Measurements from ENCODE around the gene THPO. TPM values are rescaled to one million over a fixed set of nuclear protein-coding genes. Genes with fewer than 3 reads are reported as not detected.

THPO gene
- total and polyA plus RNA-seq, 2 experiments from 2014 or later, result 0.14 to 1.9 TPM

DNA sequence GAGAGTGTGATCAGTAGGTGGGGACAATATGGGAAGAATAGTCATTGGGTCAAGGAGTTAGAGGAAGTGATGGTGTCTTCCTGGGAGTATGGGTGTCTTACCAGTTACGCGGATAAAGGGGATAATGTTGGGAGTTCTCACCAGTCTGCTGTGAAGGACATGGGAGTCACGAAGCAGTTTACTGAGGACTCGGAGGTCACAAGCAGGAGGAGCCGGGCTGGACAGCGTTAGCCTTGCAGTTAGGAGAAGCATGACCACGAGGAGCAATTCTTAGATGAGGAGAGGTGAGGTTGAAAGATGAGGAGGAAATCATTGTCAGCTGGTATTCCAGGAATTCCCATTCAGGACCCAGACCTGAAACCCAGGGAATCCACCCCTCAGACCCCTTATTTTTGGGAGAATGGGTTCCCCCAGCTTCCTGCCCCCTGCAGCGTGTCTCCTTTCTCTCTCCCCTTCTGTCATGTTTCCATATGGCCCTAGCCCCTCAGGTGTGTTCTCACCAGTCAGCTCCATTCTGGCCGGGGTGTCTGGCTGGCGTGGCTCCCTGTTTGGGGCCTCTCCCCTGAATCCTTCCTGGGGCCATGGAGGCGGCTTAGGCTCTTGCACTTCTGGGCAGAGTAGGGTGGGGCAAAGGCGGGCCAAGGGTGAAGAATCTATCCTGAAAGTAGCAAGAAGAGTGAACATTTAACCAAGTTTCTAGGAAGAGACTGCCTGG is 2.1 kb downstream of the THPO start:
- peak; percentile 7 for TF ChIP-seq REST (IDR thresholded peaks at IDR 0.05; ENCODE audit: unreplicated experiment)
- no peak for TF ChIP-seq JUNB (IDR thresholded peaks at IDR 0.05; ENCODE audit: unreplicated experiment)
- TF ChIP-seq STAT1 (IDR thresholded peaks at IDR 0.05; ENCODE audit: unreplicated experiment), result no peak
- no peak for ATAC-seq
- Histone ChIP-seq H3K27me3 (ENCODE audit: insufficient read depth) (peaks cover 29% of the 10 kb centered on the region), H3K4me2 (0 out of 2 replicates have a peak overlapping the region, but pooled peaks have one; percentile 40), H4K20me1 (replicated peaks; ENCODE audit: insufficient read depth) (peaks cover 4% of the 10 kb centered on the region; the same call in 1 of the 2 replicates), H3K36me3 (ENCODE audit: insufficient read depth) (no peaks in the 10 kb centered on the region), H3F3A (replicated peaks; ENCODE audit: low read depth) (peaks cover 8% of the 10 kb centered on the region; the same call in 1 of the 2 replicates), H3K27ac (ENCODE audit: low read depth) (no peak overlapping the region), H3K4me1 (ENCODE audit: insufficient read depth) (peaks cover 50% of the 10 kb centered on the region), H3K79me2 (replicated peaks; ENCODE audit: insufficient read depth) (no peaks in the 10 kb centered on the region), H2AFZ (no peak overlapping the region), H3K4me3 (no peak overlapping the region), H3K9me2 (ENCODE audit: insufficient read depth) (no peaks in the 10 kb centered on the region)
- no peaks in the 10 kb centered on the region for H3K36me3 Mint-ChIP-seq (ENCODE audit: low read depth)
- H3K27ac Mint-ChIP-seq, result no peak overlapping the region
- no peak overlapping the region for H3K4me3 Mint-ChIP-seq
- peak; percentile 54 for DNase-seq (ENCODE audit: low spot score)
- peaks cover 40% of the 10 kb centered on the region for H3K27me3 Mint-ChIP-seq (ENCODE audit: insufficient read depth, low read depth, poor library complexity)
- peaks cover 58% of the 10 kb centered on the region for H3K4me1 Mint-ChIP-seq
- H3K9me3 Mint-ChIP-seq, result no peaks in the 10 kb centered on the region

GRCh38 chr3:184373422-184373821 is 4.6 kb downstream of the THPO start:
- Histone ChIP-seq H3F3A (replicated peaks; ENCODE audit: low read depth) (peaks cover 11% of the 10 kb centered on the region; the same call in 1 of the 2 replicates), H2AFZ (no peak overlapping the region), H3K27ac (ENCODE audit: low read depth) (no peak overlapping the region), H3K36me3 (ENCODE audit: insufficient read depth) (peaks cover 3% of the 10 kb centered on the region; the same call in 1 of the 2 replicates), H3K79me2 (replicated peaks; ENCODE audit: insufficient read depth) (no peaks in the 10 kb centered on the region), H3K4me3 (no peak overlapping the region), H3K9me2 (ENCODE audit: insufficient read depth) (no peaks in the 10 kb centered on the region), H3K4me1 (ENCODE audit: insufficient read depth) (peaks cover 46% of the 10 kb centered on the region), H4K20me1 (replicated peaks; ENCODE audit: insufficient read depth) (peaks cover 14% of the 10 kb centered on the region; the same call in 1 of the 2 replicates), H3K27me3 (ENCODE audit: insufficient read depth) (peaks cover 13% of the 10 kb centered on the region), H3K4me2 (no peak overlapping the region)
- Mint-ChIP-seq H3K4me1 (peaks cover 59% of the 10 kb centered on the region), H3K36me3 (ENCODE audit: low read depth) (peaks cover 12% of the 10 kb centered on the region; the same call in 2 of the 3 replicates), H3K4me3 (no peak overlapping the region), H3K9me3 (no peaks in the 10 kb centered on the region), H3K27ac (no peak overlapping the region), H3K27me3 (ENCODE audit: insufficient read depth, low read depth, poor library complexity) (peaks cover 26% of the 10 kb centered on the region)
- DNase-seq (ENCODE audit: low spot score) (no peak), ATAC-seq (no peak)
- TF ChIP-seq EZH2phosphoT487 (IDR thresholded peaks at IDR 0.05; ENCODE audit: unreplicated experiment), result no peak
- no peak for TF ChIP-seq EZH2 (IDR thresholded peaks at IDR 0.05; ENCODE audit: low read depth, unreplicated experiment)
- no peak for TF ChIP-seq ZNF114 (CRISPR knock-in tag; IDR thresholded peaks at IDR 0.05)
- TF ChIP-seq JUNB (IDR thresholded peaks at IDR 0.05; ENCODE audit: unreplicated experiment), result no peak
- TF ChIP-seq NANOG (IDR thresholded peaks at IDR 0.05; ENCODE audit: borderline replicate concordance), result no peak
- TF ChIP-seq STAT1 (IDR thresholded peaks at IDR 0.05; ENCODE audit: unreplicated experiment), result no peak
- TF ChIP-seq, protein P1, sequence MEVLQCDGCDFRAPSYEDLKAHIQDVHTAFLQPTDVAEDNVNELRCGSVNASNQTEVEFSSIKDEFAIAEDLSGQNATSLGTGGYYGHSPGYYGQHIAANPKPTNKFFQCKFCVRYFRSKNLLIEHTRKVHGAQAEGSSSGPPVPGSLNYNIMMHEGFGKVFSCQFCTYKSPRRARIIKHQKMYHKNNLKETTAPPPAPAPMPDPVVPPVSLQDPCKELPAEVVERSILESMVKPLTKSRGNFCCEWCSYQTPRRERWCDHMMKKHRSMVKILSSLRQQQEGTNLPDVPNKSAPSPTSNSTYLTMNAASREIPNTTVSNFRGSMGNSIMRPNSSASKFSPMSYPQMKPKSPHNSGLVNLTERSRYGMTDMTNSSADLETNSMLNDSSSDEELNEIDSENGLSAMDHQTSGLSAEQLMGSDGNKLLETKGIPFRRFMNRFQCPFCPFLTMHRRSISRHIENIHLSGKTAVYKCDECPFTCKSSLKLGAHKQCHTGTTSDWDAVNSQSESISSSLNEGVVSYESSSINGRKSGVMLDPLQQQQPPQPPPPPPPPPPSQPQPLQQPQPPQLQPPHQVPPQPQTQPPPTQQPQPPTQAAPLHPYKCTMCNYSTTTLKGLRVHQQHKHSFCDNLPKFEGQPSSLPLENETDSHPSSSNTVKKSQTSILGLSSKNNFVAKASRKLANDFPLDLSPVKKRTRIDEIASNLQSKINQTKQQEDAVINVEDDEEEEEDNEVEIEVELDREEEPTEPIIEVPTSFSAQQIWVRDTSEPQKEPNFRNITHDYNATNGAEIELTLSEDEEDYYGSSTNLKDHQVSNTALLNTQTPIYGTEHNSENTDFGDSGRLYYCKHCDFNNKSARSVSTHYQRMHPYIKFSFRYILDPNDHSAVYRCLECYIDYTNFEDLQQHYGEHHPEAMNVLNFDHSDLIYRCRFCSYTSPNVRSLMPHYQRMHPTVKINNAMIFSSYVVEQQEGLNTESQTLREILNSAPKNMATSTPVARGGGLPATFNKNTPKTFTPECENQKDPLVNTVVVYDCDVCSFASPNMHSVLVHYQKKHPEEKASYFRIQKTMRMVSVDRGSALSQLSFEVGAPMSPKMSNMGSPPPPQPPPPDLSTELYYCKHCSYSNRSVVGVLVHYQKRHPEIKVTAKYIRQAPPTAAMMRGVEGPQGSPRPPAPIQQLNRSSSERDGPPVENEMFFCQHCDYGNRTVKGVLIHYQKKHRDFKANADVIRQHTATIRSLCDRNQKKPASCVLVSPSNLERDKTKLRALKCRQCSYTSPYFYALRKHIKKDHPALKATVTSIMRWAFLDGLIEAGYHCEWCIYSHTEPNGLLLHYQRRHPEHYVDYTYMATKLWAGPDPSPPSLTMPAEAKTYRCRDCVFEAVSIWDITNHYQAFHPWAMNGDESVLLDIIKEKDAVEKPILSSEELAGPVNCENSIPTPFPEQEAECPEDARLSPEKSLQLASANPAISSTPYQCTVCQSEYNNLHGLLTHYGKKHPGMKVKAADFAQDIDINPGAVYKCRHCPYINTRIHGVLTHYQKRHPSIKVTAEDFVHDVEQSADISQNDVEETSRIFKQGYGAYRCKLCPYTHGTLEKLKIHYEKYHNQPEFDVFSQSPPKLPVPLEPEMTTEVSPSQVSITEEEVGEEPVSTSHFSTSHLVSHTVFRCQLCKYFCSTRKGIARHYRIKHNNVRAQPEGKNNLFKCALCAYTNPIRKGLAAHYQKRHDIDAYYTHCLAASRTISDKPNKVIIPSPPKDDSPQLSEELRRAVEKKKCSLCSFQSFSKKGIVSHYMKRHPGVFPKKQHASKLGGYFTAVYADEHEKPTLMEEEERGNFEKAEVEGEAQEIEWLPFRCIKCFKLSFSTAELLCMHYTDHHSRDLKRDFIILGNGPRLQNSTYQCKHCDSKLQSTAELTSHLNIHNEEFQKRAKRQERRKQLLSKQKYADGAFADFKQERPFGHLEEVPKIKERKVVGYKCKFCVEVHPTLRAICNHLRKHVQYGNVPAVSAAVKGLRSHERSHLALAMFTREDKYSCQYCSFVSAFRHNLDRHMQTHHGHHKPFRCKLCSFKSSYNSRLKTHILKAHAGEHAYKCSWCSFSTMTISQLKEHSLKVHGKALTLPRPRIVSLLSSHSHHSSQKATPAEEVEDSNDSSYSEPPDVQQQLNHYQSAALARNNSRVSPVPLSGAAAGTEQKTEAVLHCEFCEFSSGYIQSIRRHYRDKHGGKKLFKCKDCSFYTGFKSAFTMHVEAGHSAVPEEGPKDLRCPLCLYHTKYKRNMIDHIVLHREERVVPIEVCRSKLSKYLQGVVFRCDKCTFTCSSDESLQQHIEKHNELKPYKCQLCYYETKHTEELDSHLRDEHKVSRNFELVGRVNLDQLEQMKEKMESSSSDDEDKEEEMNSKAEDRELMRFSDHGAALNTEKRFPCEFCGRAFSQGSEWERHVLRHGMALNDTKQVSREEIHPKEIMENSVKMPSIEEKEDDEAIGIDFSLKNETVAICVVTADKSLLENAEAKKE (CRISPR knock-in tag; IDR thresholded peaks at IDR 0.05), result no peak
- no peak for TF ChIP-seq CREB1 (CRISPR knock-in tag; IDR thresholded peaks at IDR 0.05; ENCODE audit: low read depth)
